Thoracic aorta (tissue), 2 donors: ENCODE data around the gene CSPG4. TPM values are rescaled to one million over a fixed set of nuclear protein-coding genes. Genes with fewer than 3 reads are reported as not detected.
"Not testable (repeated sequence)": the region's sequence is repeated elsewhere in the genome, so short reads cannot be mapped to it uniquely, and the experiment has no call there.

Experiments used
- ATAC-seq: fragments of 150-250 bp; one replicate; pipeline ENCODE4 v1.8.0; 2017; ENCODE audit warnings: low read depth; ENCODE audit not compliant: insufficient number of reproducible peaks, low FRiP score
- DNase-seq: peaks from one replicate; pipeline ENCODE4 v3.0.0-alpha.2; 2020; ENCODE audit warnings: low spot score
- H3K27ac ChIP-seq, 2 donors: fragments of 200-600 bp; sonication (generic); 1 replicate in 1 of 2; 2 replicates in 1 of 2; pipeline ENCODE4 v1.5.1; 2016; ENCODE audit warnings: mild to moderate bottlenecking in 2 of 2, moderate library complexity in 2 of 2
- H3K27me3 ChIP-seq: fragments of 200-600 bp; sonication (generic); replicated peaks from 2 replicates; pipeline ENCODE4 v1.6.0; 2016; ENCODE audit warnings: mild to moderate bottlenecking; ENCODE audit not compliant: insufficient read depth
- H3K36me3 ChIP-seq: fragments of 200-600 bp; sonication (generic); one replicate; pipeline ENCODE4 v1.5.1; 2016
- H3K4me1 ChIP-seq, 2 donors: fragments of 200-600 bp; sonication (generic); 1 replicate in 1 of 2; 2 replicates in 1 of 2; pipeline versions ENCODE4 v1.5.1 to v1.6.0; 2016; ENCODE audit warnings: low read depth in 2 of 2, mild to moderate bottlenecking in 1 of 2; ENCODE audit not compliant: control insufficient read depth in 1 of 2
- H3K4me3 ChIP-seq: fragments of 200-600 bp; sonication (generic); 2 replicates; pipeline ENCODE4 v1.5.1; 2016; ENCODE audit warnings: mild to moderate bottlenecking
- H3K9me3 ChIP-seq: fragments of 200-600 bp; sonication (generic); 2 replicates; pipeline ENCODE4 v1.5.1; 2016
- CTCF ChIP-seq: fragments of 200-600 bp; sonication (generic); IDR thresholded peaks from one replicate; pipeline ENCODE4 v1.5.1; 2019; ENCODE audit warnings: antibody characterized with exemption
- total RNA-seq, 2 donors: library from RNA; depleted of rRNA; stranded (reverse); fragments of >200 nt; gene quantifications; one replicate each; pipeline versions ENCODE4 v1.1.0 to v1.2.3, GENCODE V29; 2016

The CSPG4 gene
- total RNA-seq, 2 donors from 2014 or later, result 252 to 263 TPM

GRCh38 chr15:75687486-75688277 lies 25.0 kb downstream of the CSPG4 start:
- DNase-seq (no peak), ATAC-seq (no peak)

GRCh38 chr15:75686212-75686642 lies 26.4 kb downstream of the CSPG4 start:
- not testable (repeated sequence) for ATAC-seq, DNase-seq

More at GRCh38 chr15:75687486-75688277, 25.0 kb downstream of the CSPG4 start:
- Histone ChIP-seq H3K36me3 (peaks cover 86% of the 10 kb centered on the region), H3K27me3 (no peaks in the 10 kb centered on the region), H3K4me3 (no peak overlapping the region), H3K9me3 (no peaks in the 10 kb centered on the region), H3K27ac (no peak overlapping the region), H3K4me1 (peaks cover 6 to 35% of the 10 kb centered on the region in 2 donors)
- no peak for TF ChIP-seq CTCF

GRCh38 chr15:75685195-75685594 lies 27.5 kb downstream of the CSPG4 start:
- DNase-seq (no peak), ATAC-seq (no peak)
- Histone ChIP-seq H3K9me3 (no peaks in the 10 kb centered on the region), H3K27ac (no peak overlapping the region), H3K4me3 (no peak overlapping the region), H3K36me3 (peaks cover 83% of the 10 kb centered on the region), H3K4me1 (peaks cover 6 to 28% of the 10 kb centered on the region in 2 donors), H3K27me3 (no peaks in the 10 kb centered on the region)
- no peak for TF ChIP-seq CTCF

More at GRCh38 chr15:75686212-75686642, 26.4 kb downstream of the CSPG4 start:
- TF ChIP-seq CTCF, result peak; percentile 89
- not testable (repeated sequence) for H3K9me3 ChIP-seq, H3K27me3 ChIP-seq, H3K4me3 ChIP-seq
- Histone ChIP-seq H3K36me3 (peaks cover 84% of the 10 kb centered on the region), H3K27ac (peak overlapping the region in 1 of 2 donors; percentile 61), H3K4me1 (peaks cover 6 to 28% of the 10 kb centered on the region in 2 donors)

- Histone ChIP-seq H3K36me3 (peaks cover 85% of the 10 kb centered on the region), H3K4me1 (peaks cover 6 to 28% of the 10 kb centered on the region in 2 donors), H3K27me3 (no peaks in the 10 kb centered on the region), H3K4me3 (no peak overlapping the region), H3K9me3 (no peaks in the 10 kb centered on the region), H3K27ac (peak overlapping the region in 1 of 2 donors; percentile 41)
- DNase-seq (no peak), ATAC-seq (no peak)
- no peak for TF ChIP-seq CTCF
These were observed 28.0 kb downstream of the CSPG4 start for GRCh38 chr15:75684648-75685047.

- Histone ChIP-seq H3K4me1 (peaks cover 6 to 28% of the 10 kb centered on the region in 2 donors), H3K27ac (peak overlapping the region; percentile 49 to 62), H3K36me3 (peaks cover 84% of the 10 kb centered on the region)
- not testable (repeated sequence) for H3K27me3 ChIP-seq, H3K9me3 ChIP-seq, ATAC-seq, H3K4me3 ChIP-seq, DNase-seq
- TF ChIP-seq CTCF, result peak; percentile 70
These were observed 28.9 kb downstream of the CSPG4 start for GRCh38 chr15:75683646-75684312.
